ENCODE results near the gene CAMTA1. TPM values are rescaled to one million over a fixed set of nuclear protein-coding genes. Genes with fewer than 3 reads are reported as not detected.

CAMTA1 gene
- total RNA-seq, 6 donors from 2014 or later = 38.8 to 74.0 (median 46.1) TPM

DNA sequence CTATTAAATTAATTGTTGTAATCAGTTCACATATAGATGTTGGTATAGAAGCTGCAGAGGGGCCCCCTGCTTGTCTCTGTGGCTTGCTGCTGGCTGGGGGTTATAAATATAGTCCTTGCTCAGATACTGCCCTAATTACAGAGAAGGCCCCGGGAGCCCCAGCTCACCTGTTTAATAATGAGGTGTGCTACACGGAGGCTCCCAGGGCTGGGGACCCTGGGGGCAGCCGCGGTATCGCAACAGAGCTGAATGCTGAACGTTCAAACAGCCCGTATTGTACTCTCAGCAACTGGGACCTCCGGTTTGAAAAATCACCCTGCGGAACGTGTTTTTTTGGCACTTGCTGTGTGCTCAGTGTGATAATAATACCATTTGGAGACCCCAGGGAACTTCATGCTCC lies 309.3 kb downstream of the CAMTA1 start:
- no peak for ATAC-seq (ENCODE audit: low FRiP score in 2 of 2)
- DNase-seq = no peak
- H3K27ac ChIP-seq = no peak overlapping the region
- no peaks in the 10 kb centered on the region for H3K36me3 ChIP-seq
- no peaks in the 10 kb centered on the region for H3K27me3 ChIP-seq
- H3K9me3 ChIP-seq = no peaks in the 10 kb centered on the region
- no peaks in the 10 kb centered on the region for H3K4me1 ChIP-seq
- TF ChIP-seq POLR2A (IDR thresholded peaks at IDR 0.05) = no peak
- TF ChIP-seq, protein P1, sequence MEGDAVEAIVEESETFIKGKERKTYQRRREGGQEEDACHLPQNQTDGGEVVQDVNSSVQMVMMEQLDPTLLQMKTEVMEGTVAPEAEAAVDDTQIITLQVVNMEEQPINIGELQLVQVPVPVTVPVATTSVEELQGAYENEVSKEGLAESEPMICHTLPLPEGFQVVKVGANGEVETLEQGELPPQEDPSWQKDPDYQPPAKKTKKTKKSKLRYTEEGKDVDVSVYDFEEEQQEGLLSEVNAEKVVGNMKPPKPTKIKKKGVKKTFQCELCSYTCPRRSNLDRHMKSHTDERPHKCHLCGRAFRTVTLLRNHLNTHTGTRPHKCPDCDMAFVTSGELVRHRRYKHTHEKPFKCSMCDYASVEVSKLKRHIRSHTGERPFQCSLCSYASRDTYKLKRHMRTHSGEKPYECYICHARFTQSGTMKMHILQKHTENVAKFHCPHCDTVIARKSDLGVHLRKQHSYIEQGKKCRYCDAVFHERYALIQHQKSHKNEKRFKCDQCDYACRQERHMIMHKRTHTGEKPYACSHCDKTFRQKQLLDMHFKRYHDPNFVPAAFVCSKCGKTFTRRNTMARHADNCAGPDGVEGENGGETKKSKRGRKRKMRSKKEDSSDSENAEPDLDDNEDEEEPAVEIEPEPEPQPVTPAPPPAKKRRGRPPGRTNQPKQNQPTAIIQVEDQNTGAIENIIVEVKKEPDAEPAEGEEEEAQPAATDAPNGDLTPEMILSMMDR (IDR thresholded peaks at IDR 0.05) = no peak
- no peak for TF ChIP-seq EP300 (IDR thresholded peaks at IDR 0.05)
- no peak for TF ChIP-seq POLR2AphosphoS5 (IDR thresholded peaks at IDR 0.05)
- WGBS, 2 donors = 59 to 73% methylated on average over 6 to 10 of the region's 10 CpGs
- H3K4me3 ChIP-seq = no peak overlapping the region

DNA sequence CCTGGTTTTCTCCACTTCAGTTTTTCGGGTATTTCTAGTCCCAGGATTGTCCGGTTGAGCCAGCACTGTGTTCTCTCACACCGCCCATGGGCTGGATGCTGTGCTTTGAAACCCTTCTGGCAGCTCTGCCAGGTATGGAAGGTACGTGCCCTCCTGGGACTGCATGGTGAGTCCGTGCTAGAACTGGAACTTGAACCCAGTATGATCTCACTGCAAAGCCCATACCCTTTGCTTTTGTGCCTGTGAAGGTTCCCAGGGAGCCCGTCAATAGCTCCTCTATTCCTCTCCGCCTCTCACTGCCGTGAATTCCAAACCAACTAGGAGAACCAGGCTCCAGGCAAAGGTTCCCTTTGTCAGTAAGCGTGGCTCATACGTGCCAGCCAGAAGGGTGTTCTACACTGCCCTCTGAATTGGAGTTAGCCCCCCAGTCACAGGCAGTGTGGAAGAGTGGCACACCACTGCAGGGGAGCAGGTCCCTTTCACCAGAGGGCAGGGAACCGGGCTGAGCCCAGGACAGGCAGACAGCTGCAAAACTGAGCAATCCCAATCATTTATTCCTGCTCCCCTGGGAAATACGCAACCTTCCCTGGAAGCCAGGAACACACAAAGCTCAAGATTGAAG lies 310.2 kb downstream of the CAMTA1 start:
- TF ChIP-seq EP300 (IDR thresholded peaks at IDR 0.05) = no peak
- no peak for TF ChIP-seq POLR2A (IDR thresholded peaks at IDR 0.05)
- TF ChIP-seq, protein P1 (IDR thresholded peaks at IDR 0.05) = no peak
- TF ChIP-seq POLR2AphosphoS5 (IDR thresholded peaks at IDR 0.05) = no peak
- no peak overlapping the region for H3K27ac ChIP-seq
- H3K27me3 ChIP-seq = no peaks in the 10 kb centered on the region
- no peaks in the 10 kb centered on the region for H3K9me3 ChIP-seq
- no peak overlapping the region for H3K4me3 ChIP-seq
- no peak for ATAC-seq (ENCODE audit: low FRiP score in 2 of 2)
- no peak for DNase-seq
- no peaks in the 10 kb centered on the region for H3K36me3 ChIP-seq
- H3K4me1 ChIP-seq = no peaks in the 10 kb centered on the region
- 83 to 86% methylated on average over 11 to 12 of the region's 12 CpGs for WGBS, 2 donors

DNA sequence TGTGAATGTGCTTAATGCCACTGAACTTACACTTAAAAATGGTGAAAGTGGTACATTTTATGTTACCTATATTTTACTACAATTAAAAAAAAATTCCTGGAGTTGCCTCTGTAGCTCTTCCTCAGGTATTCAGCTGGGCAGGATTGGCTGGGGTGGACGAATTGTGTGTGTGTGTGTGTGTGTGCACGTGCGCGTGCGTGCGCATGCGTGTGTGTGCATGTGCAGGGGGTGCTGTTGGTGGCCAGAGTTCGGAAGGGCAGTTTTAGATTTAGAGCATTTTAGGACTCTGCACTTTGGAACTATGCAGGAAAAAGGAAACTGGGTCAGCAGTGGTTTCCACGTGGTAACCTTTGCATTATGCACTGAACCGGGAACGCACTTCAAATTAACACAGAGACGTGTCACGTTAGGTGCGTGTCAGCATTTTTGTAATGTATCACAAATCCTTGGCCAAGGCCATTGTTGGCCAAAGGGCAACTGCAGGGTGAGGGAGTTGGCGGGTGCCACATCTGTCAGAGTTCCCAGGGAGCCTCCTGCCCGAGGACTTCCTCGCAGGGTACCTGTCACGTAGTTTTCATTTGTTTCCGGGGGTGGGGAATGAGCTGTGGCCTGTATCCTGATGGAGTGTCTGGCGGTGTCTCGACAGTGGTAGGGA lies 312.8 kb downstream of the CAMTA1 start:
- Histone ChIP-seq H3K36me3 (no peaks in the 10 kb centered on the region), H3K27me3 (no peaks in the 10 kb centered on the region), H3K9me3 (no peaks in the 10 kb centered on the region), H3K27ac (no peak overlapping the region), H3K4me1 (no peaks in the 10 kb centered on the region), H3K4me3 (no peak overlapping the region)
- WGBS, 2 donors = 76 to 85% methylated on average over 20 to 21 of the region's 21 CpGs
- TF ChIP-seq, protein P1 (IDR thresholded peaks at IDR 0.05) = no peak
- TF ChIP-seq EP300 (IDR thresholded peaks at IDR 0.05) = no peak
- TF ChIP-seq POLR2A (IDR thresholded peaks at IDR 0.05) = no peak
- TF ChIP-seq POLR2AphosphoS5 (IDR thresholded peaks at IDR 0.05) = no peak
- DNase-seq (no peak), ATAC-seq (ENCODE audit: low FRiP score in 2 of 2) (no peak)

DNA sequence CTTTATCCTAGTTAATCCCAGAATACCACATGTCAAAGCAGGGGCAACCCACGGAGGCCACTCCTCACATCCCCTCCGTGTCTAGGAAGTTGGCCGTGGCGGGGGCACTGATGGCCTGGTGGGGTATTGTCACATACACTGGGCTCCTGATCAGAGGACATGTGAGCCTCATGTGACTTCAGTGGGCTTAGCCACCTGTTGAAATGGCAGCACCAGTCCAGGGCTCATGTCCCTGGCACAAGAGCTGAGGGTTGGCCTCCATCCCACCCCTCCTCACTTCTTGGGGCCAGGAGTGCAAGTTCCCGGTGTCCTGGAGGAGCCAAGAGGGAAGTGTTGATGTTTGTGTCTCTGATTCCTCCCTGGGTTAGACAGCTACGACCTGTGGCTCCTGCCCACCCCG lies 313.4 kb downstream of the CAMTA1 start:
- no peaks in the 10 kb centered on the region for H3K27me3 ChIP-seq
- H3K9me3 ChIP-seq = no peaks in the 10 kb centered on the region
- DNase-seq (no peak), ATAC-seq (ENCODE audit: low FRiP score in 2 of 2) (no peak)
- H3K4me3 ChIP-seq = no peak overlapping the region
- no peaks in the 10 kb centered on the region for H3K36me3 ChIP-seq
- WGBS, 2 donors = 79 to 83% methylated on average over 6 to 7 of the region's 7 CpGs
- TF ChIP-seq POLR2A (IDR thresholded peaks at IDR 0.05) (no peak), POLR2AphosphoS5 (IDR thresholded peaks at IDR 0.05) (no peak), EP300 (IDR thresholded peaks at IDR 0.05) (no peak)
- TF ChIP-seq, protein P1 (IDR thresholded peaks at IDR 0.05) = no peak
- no peak overlapping the region for H3K27ac ChIP-seq
- H3K4me1 ChIP-seq = no peaks in the 10 kb centered on the region

DNA sequence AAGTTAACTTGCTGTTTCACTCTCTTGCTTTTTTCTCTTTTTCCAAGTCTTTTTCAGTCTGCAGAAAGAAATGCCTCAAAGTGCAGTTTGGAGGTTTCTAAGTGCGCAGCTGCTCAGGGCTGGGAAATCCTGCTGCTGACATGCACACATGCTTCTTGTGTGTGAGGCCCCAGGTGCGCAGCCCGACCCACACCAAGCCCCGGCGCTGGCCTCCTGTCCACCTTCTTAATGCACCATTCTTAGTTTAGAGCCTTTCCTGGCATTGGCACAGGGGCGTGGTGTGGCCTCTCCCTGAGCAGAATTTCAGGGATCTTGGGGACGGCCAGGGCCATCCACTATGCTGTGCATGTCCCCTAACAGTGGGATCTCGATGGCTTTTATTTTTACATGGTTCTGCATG lies 315.2 kb downstream of the CAMTA1 start:
- TF ChIP-seq, protein P1 (IDR thresholded peaks at IDR 0.05) = no peak
- TF ChIP-seq POLR2A (IDR thresholded peaks at IDR 0.05) (no peak), EP300 (IDR thresholded peaks at IDR 0.05) (no peak), POLR2AphosphoS5 (IDR thresholded peaks at IDR 0.05) (no peak)
- Histone ChIP-seq H3K27ac (no peak overlapping the region), H3K9me3 (no peaks in the 10 kb centered on the region), H3K4me1 (no peaks in the 10 kb centered on the region), H3K36me3 (no peaks in the 10 kb centered on the region), H3K27me3 (no peaks in the 10 kb centered on the region), H3K4me3 (no peak overlapping the region)
- ATAC-seq (ENCODE audit: low FRiP score in 2 of 2) (no peak), DNase-seq (no peak)
- 80 to 84% methylated on average over 8 of the region's 8 CpGs for WGBS, 2 donors

Measured in upper lobe of left lung (tissue), 6 donors.